Activated T-cell treated with anti-CD3 and anti-CD28 coated beads, Interleukin-2, amount 50 U/mL, for 1 hour (primary cell): ENCODE measurements around the gene FEM1A.
"Not testable (repeated sequence)": the region's sequence is repeated elsewhere in the genome, so short reads cannot be mapped to it uniquely, and the experiment has no call there.

Experiments
- DNase-seq: peaks from one replicate; pipeline ENCODE4 v3.0.0-alpha.2; 2020

Gene FEM1A

DNA sequence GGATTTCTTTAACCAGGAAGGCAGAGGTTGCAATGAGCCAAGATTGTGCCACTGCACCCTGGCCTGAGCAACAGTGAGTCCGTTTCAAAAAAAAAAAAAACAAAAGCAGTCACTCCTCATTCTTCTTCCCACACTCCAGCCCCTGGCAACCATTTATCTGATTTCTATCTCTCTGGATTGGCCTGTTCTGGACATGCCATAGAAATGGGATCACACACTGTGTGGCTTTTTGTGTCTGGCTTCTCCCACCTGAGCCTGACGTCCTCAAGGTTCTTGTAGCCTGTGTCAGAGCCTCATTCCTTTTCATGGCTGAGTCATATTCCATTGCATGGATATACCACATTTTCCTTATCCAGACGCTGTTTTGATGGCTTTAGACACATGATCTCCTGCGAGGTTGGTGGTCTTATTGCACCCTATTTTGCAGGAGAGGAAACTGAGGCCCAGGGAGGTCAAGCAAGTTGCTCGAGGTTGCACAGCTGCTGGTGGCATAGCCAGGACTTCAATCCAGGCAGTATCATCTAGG is 15.8 kb upstream of the FEM1A start:
- no peak for DNase-seq

- DNase-seq: no peak
Measured at GRCh38 chr19:4776436-4777211, 14.9 kb upstream of the FEM1A start.

DNA sequence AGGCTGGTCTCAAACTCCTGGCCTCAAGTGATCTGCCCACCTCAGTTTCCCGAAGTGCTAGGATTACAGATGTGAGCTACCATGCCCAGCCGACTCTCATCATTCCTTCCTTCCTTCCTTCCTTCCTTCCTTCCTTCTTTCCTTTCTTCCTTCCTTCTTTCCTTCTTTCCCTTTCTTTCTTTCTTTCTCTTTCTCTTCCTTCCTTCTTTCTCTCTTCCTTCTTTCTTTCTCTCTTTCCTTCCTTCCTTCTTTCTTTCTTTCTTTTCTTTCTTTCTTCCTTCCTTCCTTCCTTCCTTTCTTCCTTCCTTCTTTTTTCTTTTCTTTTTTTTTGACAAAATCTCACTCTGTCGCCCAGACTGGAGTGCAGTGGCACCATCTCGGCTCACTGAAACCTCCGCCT is 13.4 kb upstream of the FEM1A start:
- not testable (repeated sequence) for DNase-seq

DNA sequence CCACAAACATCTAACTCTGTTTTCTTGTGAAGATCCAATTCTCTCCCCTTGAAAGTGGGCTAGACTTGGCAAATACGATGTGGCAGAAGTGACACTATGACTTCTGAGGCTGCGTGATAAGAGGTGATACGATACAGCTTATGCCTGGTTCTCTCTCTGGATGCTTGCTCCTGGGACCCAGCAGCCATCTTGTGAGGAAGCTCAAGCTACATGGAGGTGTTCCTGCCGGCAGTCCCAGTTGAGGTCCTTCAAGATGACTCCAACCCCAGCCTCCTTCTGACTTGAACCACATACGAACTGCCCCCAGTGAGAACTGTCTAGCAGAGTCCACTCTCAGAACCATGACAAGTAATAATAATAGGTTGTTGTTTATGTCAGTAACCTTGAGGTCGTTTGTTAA is 10.7 kb upstream of the FEM1A start:
- no peak for DNase-seq

DNA sequence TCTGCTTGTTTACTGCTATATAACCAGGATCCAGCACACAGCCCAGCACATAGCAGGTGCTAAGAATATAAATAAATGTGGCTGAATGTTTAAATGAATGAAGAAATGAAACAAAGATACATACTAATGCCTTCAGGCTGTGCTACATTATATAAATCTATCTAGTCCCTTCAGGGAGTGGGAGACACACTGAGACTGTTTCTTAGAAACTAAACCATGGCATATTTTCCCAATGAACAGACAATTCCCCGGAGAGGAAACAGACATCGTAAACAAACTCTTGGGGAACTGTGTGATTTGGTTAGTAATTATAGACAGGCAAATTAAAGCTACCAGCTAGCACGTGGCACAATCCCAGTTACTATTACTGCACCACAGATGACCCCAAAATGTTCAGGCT is 9.7 kb upstream of the FEM1A start:
- DNase-seq: no peak

DNA sequence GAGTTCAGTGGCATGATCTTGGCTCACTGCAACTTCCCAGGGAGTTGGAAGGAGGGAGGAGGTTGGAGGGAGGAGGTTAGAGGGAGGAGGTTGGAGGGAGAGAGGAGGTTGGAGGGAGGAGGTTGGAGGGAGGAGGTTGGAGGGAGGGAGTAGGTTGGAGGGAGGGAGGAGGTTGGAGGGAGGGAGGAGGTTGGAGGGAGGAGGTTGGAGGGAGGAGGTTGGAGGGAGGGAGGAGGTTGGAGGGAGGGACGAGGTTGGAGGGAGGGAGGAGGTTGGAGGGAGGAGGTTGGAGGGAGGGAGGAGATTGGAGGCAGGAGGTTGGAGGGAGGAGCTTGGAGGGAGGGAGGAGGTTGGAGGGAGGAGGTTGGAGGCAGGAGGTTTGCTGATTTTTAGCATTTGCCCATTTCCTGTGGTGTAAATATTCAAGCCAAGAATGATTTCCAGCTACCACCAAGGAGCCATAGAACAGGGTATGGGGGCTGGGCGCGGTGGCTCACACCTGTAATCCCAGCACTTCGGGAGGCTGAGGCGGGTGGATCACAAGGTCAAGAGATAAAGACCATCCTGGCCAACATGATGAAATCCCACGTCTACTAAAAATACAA is 5.0 kb upstream of the FEM1A start:
- DNase-seq: not testable (repeated sequence)

GRCh38 chr19:4792019-4792865 is 708 bp downstream of the FEM1A start:
- DNase-seq: not testable (repeated sequence)

DNA sequence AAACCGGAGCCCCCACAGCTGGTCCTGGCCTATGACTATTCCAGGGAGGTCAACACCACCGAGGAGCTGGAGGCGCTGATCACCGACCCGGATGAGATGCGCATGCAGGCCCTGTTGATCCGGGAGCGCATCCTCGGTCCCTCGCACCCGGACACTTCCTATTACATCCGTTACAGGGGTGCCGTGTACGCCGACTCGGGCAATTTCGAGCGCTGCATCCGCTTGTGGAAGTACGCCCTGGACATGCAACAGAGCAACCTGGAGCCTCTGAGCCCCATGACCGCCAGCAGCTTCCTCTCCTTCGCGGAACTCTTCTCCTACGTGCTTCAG is 1.3 kb downstream of the FEM1A start:
- DNase-seq: not testable (repeated sequence)

GRCh38 chr19:4793278-4793677 is 1.7 kb downstream of the FEM1A start:
- not testable (repeated sequence) for DNase-seq

DNA sequence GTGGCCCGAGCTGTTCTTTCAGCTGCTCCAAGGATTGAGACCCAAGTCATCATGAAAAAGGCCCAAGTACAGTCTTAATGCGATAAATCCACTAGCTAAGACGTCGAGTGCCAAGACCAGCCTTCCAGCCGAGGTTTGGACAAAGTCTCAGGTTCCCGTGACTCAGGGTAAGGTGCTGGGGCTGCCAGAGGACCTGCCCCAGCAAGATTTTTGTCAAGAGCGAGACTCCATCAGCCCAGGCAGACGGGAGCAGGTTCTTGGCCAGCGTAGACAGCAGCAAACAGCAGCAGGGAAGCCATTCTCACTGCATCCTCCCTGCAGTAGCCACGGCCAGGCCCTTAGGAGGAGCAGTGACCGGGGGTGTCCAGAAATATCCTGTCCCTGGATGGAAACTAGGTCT is 3.4 kb downstream of the FEM1A start:
- DNase-seq: no peak

- no peak for DNase-seq
Measured at GRCh38 chr19:4795400-4795799, 3.9 kb downstream of the FEM1A start.

GRCh38 chr19:4800591-4801081 is 9.1 kb downstream of the FEM1A start:
- DNase-seq: no peak

GRCh38 chr19:4801085-4801619 is 9.6 kb downstream of the FEM1A start:
- no peak for DNase-seq

GRCh38 chr19:4802711-4803110 is 11.2 kb downstream of the FEM1A start:
- DNase-seq: no peak

DNA sequence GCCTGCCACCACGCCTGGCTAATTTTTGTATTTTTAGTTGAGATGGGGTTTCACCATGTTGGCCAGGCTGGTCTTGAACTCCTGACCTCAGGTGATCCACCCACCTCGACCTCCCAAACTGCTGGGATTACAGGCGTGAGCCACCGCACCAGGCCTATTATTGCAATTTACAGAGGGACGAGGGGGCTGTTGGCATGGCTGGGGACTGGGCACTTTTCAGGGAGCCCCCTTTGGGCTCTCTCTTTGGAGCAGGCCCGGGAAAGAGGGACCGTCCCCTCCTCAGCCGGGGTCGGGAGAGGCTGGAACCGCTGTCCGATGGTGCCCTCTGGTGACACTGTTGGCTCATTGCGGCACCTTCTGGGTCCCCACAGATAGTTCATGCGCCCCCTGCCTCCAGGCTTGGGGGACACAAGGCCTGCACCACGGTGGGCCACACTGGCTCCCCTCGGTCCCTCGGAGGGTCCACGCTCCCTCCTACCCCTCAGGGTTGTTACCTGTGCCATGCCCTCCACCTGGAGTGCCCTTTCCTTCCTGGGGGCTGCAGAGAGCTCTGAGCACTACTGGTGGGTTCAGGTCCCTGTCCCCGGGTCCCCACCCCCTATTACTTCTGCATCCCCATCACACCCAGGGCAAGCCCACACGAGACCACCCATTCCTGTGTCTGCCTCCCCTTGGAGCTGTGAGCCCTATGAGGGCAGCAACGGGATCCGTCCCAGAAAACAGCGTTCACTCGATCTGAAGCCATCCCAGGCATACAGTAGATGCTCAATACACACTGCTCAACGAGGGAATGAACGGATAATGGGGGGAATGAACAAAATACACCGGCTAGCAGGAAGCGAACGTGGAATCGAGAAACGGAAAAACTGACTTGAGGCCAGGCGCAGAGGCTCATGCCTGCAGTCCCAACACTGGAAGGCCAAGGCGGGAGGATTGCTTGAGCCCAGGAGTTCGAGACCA is 12.5 kb downstream of the FEM1A start:
- peak; percentile 73 for DNase-seq

DNA sequence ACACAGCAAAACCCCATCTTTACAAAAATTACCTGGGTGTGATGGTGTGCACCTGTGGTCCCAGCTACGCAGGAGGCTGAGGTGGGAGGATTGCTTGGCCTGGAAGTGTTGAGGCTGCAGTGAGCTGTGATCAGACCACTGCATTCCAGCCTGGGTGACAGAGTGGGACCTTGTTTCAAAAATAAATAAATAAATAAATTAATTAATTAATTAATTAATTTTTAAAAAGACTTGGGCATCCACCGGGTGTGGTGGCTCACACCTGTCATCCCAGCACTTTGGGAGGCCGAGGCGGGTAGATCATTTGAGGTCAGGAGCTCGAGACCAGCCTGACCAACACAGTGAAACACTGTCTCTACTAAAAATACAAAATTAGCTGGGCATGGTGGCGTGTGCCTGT is 13.6 kb downstream of the FEM1A start:
- DNase-seq: not testable (repeated sequence)

DNA sequence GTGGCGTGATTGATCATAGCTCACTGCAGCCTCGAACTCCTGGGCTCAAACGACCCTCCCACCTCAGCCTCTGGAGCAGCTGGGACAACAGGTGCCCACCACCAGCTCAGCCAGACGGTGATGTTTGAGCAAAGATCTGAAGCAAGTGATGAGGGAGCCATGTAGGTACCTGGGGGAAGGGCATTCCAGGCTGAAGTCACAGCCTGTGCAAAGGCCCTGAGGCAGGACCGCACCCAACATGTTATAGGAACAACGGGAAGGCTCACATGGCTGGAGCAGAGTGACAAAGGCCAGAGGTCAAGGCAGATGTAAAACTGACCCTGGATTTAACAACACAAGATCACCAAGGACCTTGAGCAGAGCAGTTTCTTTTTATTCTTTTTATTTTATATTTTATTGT is 14.8 kb downstream of the FEM1A start:
- DNase-seq: no peak

DNA sequence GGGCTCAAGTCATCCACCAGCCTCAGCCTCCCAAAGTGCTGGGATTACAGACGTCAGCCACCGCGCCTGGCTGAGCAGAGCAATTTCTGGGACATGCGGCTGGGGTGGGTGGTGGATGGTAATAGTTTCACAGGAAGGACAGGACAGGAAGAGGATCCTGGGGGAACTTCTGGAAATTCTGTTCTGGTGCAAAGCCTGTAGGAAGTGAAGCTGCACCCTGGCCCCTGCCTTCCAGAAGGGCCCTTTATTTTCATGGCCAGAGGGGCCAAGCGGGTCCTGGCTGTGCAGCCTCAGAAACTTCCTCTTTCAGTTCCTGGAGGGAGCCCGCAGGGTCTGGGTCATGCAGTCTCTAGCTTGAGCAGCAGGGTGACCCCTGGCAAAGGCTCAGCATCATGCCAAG is 15.7 kb downstream of the FEM1A start:
- no peak for DNase-seq

DNA sequence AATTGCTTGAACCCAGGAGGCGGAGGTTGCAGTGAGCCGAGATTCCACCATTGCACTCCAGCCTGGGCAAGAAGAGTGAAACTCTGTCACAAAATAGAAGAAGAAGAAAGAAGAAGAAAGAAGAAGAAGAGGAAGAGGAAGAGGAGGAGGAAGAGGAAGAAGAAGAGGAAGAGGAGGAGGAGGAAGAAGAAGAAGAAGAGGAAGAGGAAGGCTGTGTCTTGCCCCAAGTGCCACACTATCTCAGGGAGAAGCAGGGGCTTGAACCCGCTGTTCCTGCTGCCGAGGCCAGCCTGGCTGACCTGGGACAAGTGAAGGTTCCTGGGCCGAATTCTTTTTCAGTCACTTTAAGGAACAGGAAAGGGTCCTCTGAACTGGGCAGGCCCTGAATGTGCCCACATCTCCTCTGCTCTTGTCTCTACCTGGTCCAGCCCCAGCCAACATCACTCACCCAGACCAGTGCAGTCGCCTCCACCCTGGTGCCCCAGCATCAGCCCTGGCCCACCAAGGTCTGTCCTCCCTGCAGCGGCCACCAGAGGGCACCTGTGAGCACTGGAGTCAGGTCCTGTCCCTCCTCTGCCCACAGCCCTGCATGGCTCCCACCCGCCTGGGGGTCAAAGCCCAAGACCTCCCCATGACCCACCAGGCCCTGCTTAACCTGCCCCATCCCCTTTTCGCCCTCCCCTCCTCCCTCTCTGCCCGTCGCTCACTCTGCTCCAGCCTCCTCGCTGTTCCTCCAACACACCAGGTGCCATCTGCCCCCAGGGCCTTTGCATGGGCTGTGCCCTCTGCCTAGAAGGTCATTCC is 20.0 kb downstream of the FEM1A start:
- DNase-seq: peak; percentile 91

GRCh38 chr19:4814625-4815425 is 23.3 kb downstream of the FEM1A start:
- no peak for DNase-seq
